Glutamatergic neuron (in vitro differentiated cells): ENCODE results near the gene NDC1. TPM values are rescaled to one million over a fixed set of nuclear protein-coding genes. Genes with fewer than 3 reads are reported as not detected.

Experiments
- DNase-seq: peaks from one replicate; pipeline ENCODE4 v3.0.0; 2022
- H3K27ac Mint-ChIP-seq: one replicate; pipeline ENCODE4 v1.8.0; 2020; ENCODE audit warnings: mild to moderate bottlenecking, mixed read lengths, inconsistent platforms; ENCODE audit not compliant: unreplicated experiment
- H3K27me3 Mint-ChIP-seq: one replicate; pipeline ENCODE4 v1.8.0; 2020; ENCODE audit warnings: mild to moderate bottlenecking, moderate library complexity, mixed read lengths, inconsistent platforms; ENCODE audit not compliant: unreplicated experiment
- H3K36me3 Mint-ChIP-seq: one replicate; pipeline ENCODE4 v1.8.0; 2020; ENCODE audit warnings: mild to moderate bottlenecking, mixed read lengths, inconsistent platforms; ENCODE audit not compliant: unreplicated experiment
- H3K4me1 Mint-ChIP-seq: one replicate; pipeline ENCODE4 v1.8.0; 2020; ENCODE audit warnings: mild to moderate bottlenecking, low read depth, mixed read lengths, inconsistent platforms; ENCODE audit not compliant: unreplicated experiment
- H3K4me3 Mint-ChIP-seq: one replicate; pipeline ENCODE4 v1.8.0; 2020; ENCODE audit warnings: mild to moderate bottlenecking, mixed read lengths, inconsistent platforms; ENCODE audit not compliant: unreplicated experiment
- H3K9me3 Mint-ChIP-seq: one replicate; pipeline ENCODE4 v1.8.0; 2020; ENCODE audit warnings: mild to moderate bottlenecking, moderate library complexity, mixed read lengths, inconsistent platforms; ENCODE audit not compliant: unreplicated experiment
- total RNA-seq: library from RNA; stranded (reverse); fragmentation: NEBNext Ultra II Directional; extraction: Animal tissue kit (Norgen Biotek cat#: 25700); gene quantifications from one replicate; pipeline ENCODE4 v1.2.1, GENCODE V29; 2021; ENCODE audit not compliant: unreplicated experiment
- TF ChIP-seq, protein P1 (sequence below): fragments of 200-600 bp; sonication (generic); IDR thresholded peaks from one replicate; pipeline ENCODE4 v1.5.0; 2021; ENCODE audit not compliant: partially characterized antibody, unreplicated experiment

NDC1 gene
- total RNA-seq, 1 donor from 2014 or later: 10.6 TPM

DNA sequence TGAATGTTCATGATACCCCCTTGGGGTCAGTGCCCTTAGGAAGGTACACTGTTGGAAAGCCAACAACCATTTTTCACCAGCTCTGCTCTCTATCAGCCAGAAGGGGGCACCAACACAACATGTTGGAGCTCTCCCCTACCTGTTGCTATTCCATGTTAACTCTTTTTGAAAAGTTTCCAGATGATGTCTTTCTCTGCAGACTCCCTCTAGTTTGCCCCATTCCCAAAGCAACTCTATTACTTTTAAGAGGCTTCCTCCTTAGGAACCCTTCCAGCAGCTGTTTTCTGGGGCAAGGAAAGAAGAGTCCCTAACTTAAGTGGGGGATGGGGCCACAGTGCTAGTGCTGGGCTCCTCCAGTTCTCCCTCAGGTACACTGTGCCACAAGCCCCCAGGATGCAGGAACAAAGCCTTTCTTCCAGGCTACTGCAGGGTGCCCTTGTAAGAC is 22.9 kb upstream of the NDC1 start:
- no peaks in the 10 kb centered on the region for H3K36me3 Mint-ChIP-seq
- H3K9me3 Mint-ChIP-seq: no peaks in the 10 kb centered on the region
- no peak overlapping the region for H3K4me3 Mint-ChIP-seq
- H3K4me1 Mint-ChIP-seq: peaks cover 7% of the 10 kb centered on the region
- TF ChIP-seq, protein P1, sequence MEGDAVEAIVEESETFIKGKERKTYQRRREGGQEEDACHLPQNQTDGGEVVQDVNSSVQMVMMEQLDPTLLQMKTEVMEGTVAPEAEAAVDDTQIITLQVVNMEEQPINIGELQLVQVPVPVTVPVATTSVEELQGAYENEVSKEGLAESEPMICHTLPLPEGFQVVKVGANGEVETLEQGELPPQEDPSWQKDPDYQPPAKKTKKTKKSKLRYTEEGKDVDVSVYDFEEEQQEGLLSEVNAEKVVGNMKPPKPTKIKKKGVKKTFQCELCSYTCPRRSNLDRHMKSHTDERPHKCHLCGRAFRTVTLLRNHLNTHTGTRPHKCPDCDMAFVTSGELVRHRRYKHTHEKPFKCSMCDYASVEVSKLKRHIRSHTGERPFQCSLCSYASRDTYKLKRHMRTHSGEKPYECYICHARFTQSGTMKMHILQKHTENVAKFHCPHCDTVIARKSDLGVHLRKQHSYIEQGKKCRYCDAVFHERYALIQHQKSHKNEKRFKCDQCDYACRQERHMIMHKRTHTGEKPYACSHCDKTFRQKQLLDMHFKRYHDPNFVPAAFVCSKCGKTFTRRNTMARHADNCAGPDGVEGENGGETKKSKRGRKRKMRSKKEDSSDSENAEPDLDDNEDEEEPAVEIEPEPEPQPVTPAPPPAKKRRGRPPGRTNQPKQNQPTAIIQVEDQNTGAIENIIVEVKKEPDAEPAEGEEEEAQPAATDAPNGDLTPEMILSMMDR: peak; percentile 87
- no peaks in the 10 kb centered on the region for H3K27me3 Mint-ChIP-seq
- no peak overlapping the region for H3K27ac Mint-ChIP-seq
- DNase-seq: peak; percentile 24

DNA sequence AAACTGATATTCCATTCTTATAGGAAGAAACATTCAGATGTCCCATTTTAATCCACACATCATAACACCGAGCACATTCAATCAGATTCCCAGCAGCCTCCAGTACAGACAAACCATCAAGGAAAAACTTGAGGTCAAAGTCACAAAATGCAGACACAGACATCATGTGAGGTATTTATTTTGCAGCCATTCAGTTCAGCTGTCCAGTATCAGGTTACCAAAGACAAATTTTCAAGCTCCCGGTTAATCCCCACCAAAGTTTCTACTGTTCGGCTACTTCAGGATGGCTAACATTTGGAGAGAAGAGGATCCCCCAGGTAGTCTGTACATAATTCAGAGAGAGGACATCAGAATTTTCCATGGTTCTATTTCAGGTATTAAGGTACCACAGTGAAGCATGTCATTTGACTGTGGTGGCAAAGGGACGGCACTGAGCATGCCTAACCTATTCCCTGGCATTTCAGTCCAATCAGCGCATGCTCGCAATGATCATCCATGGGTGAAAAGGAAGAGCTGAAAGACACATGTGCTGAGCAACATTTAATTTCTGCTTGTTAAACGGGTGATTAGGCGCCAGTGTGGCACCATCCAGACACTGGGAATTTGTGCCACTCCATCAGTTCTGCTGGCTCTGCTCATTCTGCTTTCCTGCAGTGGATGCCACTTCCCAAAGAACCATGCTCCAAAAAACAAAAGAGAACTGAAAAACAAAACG is 13.6 kb upstream of the NDC1 start:
- Mint-ChIP-seq H3K4me3 (no peak overlapping the region), H3K9me3 (peaks cover 2% of the 10 kb centered on the region), H3K27ac (no peak overlapping the region), H3K36me3 (peaks cover 18% of the 10 kb centered on the region), H3K4me1 (no peaks in the 10 kb centered on the region), H3K27me3 (no peaks in the 10 kb centered on the region)
- no peak for DNase-seq
- TF ChIP-seq, protein P1: no peak

DNA sequence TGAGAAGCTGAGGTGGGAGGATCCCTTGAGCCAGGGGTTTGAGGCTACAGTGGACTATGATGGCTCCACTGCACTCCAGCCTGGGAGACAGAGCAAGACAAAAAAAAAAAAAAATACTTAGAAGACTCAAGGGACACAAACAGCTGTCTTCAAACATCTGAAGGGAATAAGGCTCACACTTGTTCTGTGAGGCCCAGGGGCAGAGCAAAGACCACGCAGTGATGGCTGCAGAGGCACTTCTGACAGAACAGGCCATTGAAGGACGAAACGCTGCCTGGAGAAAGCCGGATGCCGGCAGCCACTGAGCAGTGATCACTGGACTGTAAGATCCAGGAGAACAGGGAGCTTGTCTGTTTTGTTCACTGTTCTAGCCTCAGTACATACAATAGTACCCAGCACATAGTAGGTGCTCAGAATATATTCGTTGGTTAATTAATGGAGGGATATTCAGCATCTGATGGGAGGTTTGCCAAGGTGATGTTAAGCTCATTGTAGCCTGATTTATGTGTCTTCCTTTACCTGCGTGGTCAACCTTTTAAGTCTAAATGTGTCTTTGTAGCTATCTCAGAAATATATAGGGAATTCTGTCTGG is 12.1 kb upstream of the NDC1 start:
- Mint-ChIP-seq H3K4me1 (no peaks in the 10 kb centered on the region), H3K27me3 (no peaks in the 10 kb centered on the region), H3K27ac (no peak overlapping the region), H3K9me3 (peaks cover 3% of the 10 kb centered on the region), H3K4me3 (no peak overlapping the region), H3K36me3 (peaks cover 18% of the 10 kb centered on the region)
- TF ChIP-seq, protein P1: no peak
- DNase-seq: no peak

DNA sequence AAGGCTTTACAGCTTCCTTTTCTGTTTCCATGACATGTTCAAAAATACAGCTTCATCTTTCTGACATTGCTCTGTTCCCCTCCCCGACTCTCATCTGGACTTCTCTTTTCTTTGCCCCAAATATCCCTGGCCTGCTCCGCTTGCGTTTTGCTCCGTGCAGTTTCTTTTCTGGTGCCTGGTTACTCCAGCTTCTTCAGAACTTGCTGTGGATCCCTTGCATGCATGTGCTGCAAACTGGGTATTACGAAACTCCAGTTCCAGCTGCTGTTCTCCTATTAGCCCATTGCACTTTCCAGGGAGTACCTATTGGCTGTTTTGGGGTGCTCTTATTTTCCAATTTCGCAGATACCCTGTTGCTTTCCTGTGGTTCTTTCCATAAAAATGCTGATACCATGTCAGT is 9.9 kb upstream of the NDC1 start:
- Mint-ChIP-seq H3K27ac (no peak overlapping the region), H3K4me1 (no peaks in the 10 kb centered on the region), H3K4me3 (no peak overlapping the region), H3K9me3 (peaks cover 4% of the 10 kb centered on the region), H3K36me3 (peaks cover 18% of the 10 kb centered on the region), H3K27me3 (peaks cover 3% of the 10 kb centered on the region)
- TF ChIP-seq, protein P1: no peak
- no peak for DNase-seq

DNA sequence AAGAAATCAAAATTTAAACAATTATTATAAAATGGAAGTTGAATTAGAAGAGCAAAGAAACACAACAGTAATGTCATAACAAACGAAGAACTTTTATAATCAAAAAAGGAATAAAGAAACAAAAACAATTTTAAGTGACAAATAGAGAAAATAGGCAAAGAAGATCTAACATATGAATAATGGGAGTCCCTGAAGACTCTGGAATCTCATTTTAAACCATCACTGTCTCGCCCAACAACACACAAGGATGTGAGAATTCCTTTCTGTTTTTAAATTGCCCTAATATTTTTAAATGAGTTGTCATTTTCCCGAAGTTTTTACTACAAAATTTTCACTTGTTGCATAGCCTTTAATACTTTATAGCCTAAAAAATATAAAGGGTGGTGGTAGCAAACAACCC is 4.3 kb upstream of the NDC1 start:
- Mint-ChIP-seq H3K4me3 (no peak overlapping the region), H3K4me1 (no peaks in the 10 kb centered on the region), H3K27ac (no peak overlapping the region), H3K27me3 (peaks cover 4% of the 10 kb centered on the region), H3K9me3 (peaks cover 4% of the 10 kb centered on the region), H3K36me3 (no peaks in the 10 kb centered on the region)
- TF ChIP-seq, protein P1: no peak
- no peak for DNase-seq
